ENCODE data around the gene TEAD1.

TEAD1 gene

DNA sequence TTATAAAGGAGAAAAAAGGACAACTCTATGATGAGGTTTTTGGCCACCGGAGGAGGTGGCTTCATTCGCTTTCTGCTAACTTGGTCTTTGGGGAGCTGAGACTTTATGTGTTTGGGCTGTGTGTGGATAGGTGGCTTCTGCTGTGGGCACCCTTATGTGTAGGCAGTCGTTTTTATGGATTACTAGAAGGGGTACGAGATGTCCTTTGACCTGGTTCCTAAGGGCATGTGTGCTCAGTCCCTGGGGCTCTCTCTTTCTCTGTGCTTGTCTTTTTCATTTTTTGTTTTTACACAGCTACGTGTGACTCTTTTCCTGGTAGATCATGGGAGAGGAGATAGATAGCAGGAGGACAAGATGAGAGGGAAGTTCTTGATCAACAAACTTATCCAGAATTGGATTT is 93.4 kb downstream of the TEAD1 start:
- in situ Hi-C loops (cut with HindIII; ENCODE audit: low sequenced_read_pairs), result no loop called here
- TF ChIP-seq, protein P1, sequence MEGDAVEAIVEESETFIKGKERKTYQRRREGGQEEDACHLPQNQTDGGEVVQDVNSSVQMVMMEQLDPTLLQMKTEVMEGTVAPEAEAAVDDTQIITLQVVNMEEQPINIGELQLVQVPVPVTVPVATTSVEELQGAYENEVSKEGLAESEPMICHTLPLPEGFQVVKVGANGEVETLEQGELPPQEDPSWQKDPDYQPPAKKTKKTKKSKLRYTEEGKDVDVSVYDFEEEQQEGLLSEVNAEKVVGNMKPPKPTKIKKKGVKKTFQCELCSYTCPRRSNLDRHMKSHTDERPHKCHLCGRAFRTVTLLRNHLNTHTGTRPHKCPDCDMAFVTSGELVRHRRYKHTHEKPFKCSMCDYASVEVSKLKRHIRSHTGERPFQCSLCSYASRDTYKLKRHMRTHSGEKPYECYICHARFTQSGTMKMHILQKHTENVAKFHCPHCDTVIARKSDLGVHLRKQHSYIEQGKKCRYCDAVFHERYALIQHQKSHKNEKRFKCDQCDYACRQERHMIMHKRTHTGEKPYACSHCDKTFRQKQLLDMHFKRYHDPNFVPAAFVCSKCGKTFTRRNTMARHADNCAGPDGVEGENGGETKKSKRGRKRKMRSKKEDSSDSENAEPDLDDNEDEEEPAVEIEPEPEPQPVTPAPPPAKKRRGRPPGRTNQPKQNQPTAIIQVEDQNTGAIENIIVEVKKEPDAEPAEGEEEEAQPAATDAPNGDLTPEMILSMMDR (IDR thresholded peaks at IDR 0.05; ENCODE audit: low read depth, low read length), result no peak
- DNase-seq (ENCODE audit: low read depth, low spot score), result no peak
- no peak overlapping the region for H3K4me3 ChIP-seq (ENCODE audit: low read depth, low read length)

DNA sequence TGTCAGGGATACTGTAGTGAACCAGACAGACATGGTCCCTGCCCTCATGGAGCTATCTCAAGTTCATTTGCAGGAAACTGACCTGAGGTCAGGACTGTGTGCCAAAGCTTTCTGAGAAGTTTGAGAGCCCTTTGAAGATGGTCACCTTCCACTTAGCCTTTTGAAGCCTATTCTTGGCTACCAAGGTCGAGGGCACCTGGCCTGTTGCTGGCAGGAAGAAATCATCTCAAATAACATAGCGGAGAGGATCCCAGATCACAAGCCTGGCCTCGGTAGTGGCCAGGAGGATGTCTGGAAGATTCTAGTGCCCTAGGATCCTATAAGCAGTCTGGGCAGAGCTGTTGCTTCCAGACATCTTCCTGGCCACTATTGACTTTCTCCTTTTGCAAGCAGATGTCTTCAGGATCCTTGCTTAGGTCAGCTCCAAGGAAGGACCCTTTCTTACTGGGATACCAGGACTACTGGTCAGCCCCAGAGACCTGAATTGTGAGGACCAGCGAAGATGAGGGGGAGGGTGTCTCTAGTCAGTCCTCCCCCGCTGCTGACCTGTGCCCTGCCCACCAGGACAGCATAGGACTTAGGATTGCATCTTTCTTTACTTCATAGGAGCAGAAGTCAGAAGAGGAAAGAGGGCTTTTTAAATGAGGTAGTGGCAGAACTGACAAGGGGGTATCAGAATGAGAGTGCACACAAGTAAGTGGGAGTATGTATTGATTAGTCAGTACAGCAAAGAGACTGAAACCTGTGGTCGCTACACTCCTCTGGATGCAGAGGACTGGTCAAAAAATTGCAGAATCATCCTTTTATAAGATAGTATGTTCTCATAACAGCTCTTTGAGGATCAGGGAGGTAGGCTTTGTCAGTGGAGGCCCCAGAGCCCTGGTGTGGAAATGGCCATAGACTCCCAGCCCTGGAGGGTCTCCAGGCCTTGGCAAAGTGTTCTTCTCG is 94.8 kb downstream of the TEAD1 start:
- in situ Hi-C loops (cut with HindIII; ENCODE audit: low sequenced_read_pairs), result no loop called here
- TF ChIP-seq, protein P1 (IDR thresholded peaks at IDR 0.05; ENCODE audit: low read depth, low read length), result no peak
- DNase-seq (ENCODE audit: low read depth, low spot score), result no peak
- H3K4me3 ChIP-seq (ENCODE audit: low read depth, low read length), result no peak overlapping the region

DNA sequence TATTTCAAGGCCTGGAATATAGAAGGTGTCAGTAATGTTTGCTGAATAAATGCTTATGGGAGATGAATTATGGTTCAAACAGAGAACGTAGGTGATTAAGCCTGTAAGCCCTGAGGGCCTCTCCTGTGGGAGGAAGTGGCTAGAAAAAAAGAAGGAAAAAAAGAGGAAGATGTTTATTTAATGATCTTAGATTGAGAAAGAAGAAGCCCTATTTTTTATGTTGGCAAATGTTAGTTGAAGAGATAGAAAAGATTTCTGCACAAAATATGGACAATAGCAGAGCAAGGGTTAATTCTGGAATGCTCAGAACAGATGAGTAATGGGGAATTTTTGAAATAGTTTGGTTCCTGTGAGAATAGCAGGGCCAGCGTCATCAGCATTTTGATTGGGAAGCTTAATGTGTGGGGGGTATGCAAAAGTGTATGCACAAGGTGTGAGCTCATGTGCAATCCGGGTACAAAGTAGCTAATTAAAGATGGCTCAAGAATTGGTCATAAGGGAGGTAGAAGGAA is 95.7 kb downstream of the TEAD1 start:
- TF ChIP-seq, protein P1 (IDR thresholded peaks at IDR 0.05; ENCODE audit: low read depth, low read length), result no peak
- no peak overlapping the region for H3K4me3 ChIP-seq (ENCODE audit: low read depth, low read length)
- DNase-seq (ENCODE audit: low read depth, low spot score), result peak; percentile 77
- in situ Hi-C loops (cut with HindIII; ENCODE audit: low sequenced_read_pairs), result no loop called here

DNA sequence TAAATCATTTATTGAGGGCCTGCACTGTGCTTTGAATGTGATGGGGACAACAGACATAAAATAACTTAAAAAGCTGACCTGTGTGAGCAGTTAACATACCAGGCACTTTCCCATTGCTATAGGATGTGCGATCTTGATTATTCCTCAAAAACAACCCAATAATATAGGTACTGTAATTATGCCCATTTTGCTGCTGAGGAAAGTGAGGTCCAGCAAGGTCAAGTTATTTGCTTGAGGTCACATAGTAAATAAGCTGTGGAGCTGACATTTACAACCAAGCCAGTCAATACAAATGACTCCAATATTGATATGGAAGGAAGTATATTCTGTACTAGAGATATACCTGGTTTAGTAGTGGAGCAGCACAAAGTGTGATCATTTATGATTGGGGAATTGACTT is 96.2 kb downstream of the TEAD1 start:
- no peak for DNase-seq (ENCODE audit: low read depth, low spot score)
- in situ Hi-C loops (cut with HindIII; ENCODE audit: low sequenced_read_pairs), result no loop called here
- no peak overlapping the region for H3K4me3 ChIP-seq (ENCODE audit: low read depth, low read length)
- TF ChIP-seq, protein P1 (IDR thresholded peaks at IDR 0.05; ENCODE audit: low read depth, low read length), result no peak

DNA sequence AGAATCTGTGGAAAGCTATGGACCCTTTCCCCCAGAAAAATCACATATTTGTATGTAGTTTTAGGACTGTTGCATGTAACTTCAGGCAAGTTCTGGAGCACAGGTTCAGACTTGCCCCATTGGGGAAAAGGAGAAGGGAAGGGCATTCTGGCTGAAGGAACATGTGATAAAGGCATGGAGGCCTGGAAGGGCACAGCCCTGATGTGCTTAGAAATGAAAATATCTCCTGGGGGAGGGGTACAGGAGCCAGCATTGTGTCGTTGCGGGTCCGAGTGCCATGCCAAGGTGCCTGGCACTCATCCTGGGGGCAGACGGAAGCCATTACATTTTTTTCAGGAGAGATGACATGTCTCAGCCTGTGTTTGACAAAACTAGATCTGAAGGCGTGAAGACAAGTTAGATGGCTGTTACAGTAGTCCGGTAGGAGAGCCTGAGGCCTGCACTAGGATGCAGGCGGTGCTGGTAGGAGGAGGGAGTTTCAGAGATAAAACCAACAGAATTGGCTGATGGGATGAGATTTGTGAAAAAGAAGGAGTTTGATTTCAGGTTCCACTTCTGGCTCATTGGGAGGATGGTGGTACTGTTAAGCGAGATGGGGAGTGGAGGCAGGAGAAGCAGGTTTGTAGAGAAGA is 96.9 kb downstream of the TEAD1 start:
- H3K4me3 ChIP-seq (ENCODE audit: low read depth, low read length), result no peak overlapping the region
- TF ChIP-seq, protein P1 (IDR thresholded peaks at IDR 0.05; ENCODE audit: low read depth, low read length), result no peak
- in situ Hi-C loops (cut with HindIII; ENCODE audit: low sequenced_read_pairs), result no loop called here
- no peak for DNase-seq (ENCODE audit: low read depth, low spot score)

DNA sequence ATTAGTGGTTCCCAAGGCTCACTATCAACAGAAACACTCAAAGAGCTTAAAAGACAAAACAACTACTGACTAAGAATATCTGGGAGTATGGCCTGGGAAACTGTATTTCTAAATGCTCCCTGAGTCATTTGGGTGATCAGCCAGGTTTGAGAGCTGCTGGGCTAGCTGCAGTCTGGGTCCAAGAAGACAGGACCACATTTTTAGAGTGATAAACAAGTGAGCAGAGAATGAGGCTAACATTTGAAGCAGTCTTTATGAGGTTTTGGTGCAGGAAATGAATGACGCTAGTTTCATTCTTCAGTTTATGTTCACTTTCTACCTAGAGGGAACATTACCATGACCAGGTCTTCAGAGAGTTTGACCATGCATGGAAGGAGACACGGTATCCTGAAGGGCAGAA is 97.7 kb downstream of the TEAD1 start:
- H3K4me3 ChIP-seq (ENCODE audit: low read depth, low read length), result no peak overlapping the region
- in situ Hi-C loops (cut with HindIII; ENCODE audit: low sequenced_read_pairs), result no loop called here
- DNase-seq (ENCODE audit: low read depth, low spot score), result no peak
- TF ChIP-seq, protein P1 (IDR thresholded peaks at IDR 0.05; ENCODE audit: low read depth, low read length), result no peak
